NCI-H146 (cell line): ENCODE results near the gene ELAVL3.
A peak's percentile ranks its signal among the peaks of the same experiment; 100 is the strongest.
"Not testable (repeated sequence)": the region's sequence is repeated elsewhere in the genome, so short reads cannot be mapped to it uniquely, and the experiment has no call there.

Experiments
- DNase-seq: peaks from one replicate; lab custom pipeline; 2025; lab: John Stamatoyannopoulos, UW

ELAVL3 gene

GRCh38 chr19:11486661-11487503 is 6.0 kb upstream of the ELAVL3 start:
- no peak for DNase-seq

- no peak for DNase-seq
Observed at GRCh38 chr19:11485245-11485837, 4.5 kb upstream of the ELAVL3 start.

- DNase-seq, result no peak
Observed at GRCh38 chr19:11483366-11484111, 2.7 kb upstream of the ELAVL3 start.

GRCh38 chr19:11482384-11483050 is 1.7 kb upstream of the ELAVL3 start:
- DNase-seq, result peak; percentile 92

GRCh38 chr19:11481534-11482383 is 913 bp upstream of the ELAVL3 start:
- DNase-seq, result peak; percentile 99

GRCh38 chr19:11479898-11480714 is 740 bp downstream of the ELAVL3 start:
- DNase-seq, result peak; percentile 77

GRCh38 chr19:11479090-11479897 is 1.6 kb downstream of the ELAVL3 start:
- peak; percentile 95 for DNase-seq

- peak; percentile 24 for DNase-seq
Observed at GRCh38 chr19:11478167-11479089, 2.4 kb downstream of the ELAVL3 start.

- no peak for DNase-seq
Observed at GRCh38 chr19:11475861-11476260, 5.0 kb downstream of the ELAVL3 start.

GRCh38 chr19:11475343-11475742 is 5.5 kb downstream of the ELAVL3 start:
- not testable (repeated sequence) for DNase-seq

- no peak for DNase-seq
Observed at GRCh38 chr19:11473725-11474124, 7.1 kb downstream of the ELAVL3 start.

- DNase-seq, result not testable (repeated sequence)
Observed at GRCh38 chr19:11468266-11468845, 12.5 kb downstream of the ELAVL3 start.

GRCh38 chr19:11465600-11465999 is 15.2 kb downstream of the ELAVL3 start:
- DNase-seq, result no peak

- DNase-seq, result no peak
Observed at GRCh38 chr19:11464333-11465265, 16.2 kb downstream of the ELAVL3 start.

- no peak for DNase-seq
Observed at GRCh38 chr19:11463391-11463790, 17.5 kb downstream of the ELAVL3 start.

- no peak for DNase-seq
Observed at GRCh38 chr19:11461453-11461852, 19.4 kb downstream of the ELAVL3 start.

- no peak for DNase-seq
Observed at GRCh38 chr19:11460207-11460606, 20.6 kb downstream of the ELAVL3 start.
